ENCODE results near the gene MAPK13.

The MAPK13 gene

DNA sequence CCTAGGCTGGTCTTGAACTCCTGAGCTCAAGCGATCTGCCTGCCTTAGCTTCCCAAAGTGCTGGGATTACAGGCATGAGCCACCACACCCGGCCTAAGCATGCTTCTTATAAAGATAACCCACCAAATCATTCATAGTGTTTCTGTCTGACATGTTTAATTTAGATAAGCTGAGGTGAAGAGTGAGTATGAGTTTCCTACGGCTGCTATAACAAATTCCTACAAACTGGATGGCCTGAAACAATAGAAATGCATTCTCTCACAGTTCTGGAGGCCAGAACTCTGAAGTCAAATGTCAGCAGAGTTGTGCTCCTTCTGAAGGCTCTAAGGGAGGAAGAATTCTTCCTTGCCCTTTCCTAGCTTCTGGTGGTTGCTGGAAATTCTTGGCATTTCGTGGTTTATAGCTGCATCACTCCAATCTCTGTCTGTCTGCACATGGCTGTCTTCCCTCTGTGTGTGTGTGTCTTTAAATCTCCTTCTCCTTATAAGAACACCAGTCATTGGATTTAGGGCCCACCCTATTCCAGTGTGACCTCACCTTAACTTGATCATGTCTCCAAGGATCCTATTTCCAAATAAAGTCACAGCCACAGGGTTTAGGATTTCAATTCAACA lies 29.9 kb downstream of the MAPK13 start:
- no peak for DNase-seq

DNA sequence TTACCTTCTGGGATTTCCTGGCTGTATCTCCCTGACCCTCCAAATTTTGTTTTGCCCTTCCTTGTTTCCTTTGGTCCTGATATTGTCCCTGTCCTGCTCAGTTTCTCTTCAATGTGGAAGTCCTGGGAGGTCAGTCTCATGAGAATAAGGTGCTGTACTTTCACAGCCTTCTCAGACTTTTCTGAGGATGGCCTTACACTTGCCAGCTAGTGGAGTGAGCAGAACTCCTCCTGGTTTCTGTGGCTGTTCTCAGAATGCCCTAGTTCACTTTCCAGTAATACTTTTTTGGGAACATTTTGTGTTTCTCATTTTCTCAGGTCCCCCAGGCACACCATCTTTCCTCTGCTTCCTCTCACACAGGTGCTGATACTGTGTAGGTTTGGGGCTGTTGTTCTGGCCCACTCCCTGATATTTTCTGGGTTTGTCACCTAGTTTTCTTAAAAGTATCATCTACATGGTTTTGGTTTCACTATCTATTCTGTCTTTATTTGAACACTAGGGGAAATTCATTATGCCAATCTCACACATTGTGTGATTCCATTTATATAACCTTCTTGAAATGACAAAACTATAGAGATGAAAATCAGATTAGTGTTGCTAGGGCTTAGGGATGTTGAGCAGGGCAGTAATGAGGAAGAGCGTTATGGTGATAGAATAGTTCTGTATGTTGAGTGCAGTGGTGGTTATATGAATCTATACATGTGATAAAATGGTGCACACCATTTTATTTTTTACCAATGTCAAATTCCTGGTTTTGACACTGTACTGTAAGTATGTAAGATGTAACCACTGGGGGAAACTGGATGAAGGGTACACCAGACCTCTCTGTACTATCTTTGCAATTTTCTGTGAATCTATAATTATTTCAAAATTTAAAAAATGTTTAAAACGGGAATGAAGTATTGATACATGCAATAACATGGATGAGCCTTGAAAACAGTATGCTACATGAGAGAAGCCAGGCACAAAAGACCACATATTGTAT lies 39.0 kb downstream of the MAPK13 start:
- no peak for DNase-seq

DNA sequence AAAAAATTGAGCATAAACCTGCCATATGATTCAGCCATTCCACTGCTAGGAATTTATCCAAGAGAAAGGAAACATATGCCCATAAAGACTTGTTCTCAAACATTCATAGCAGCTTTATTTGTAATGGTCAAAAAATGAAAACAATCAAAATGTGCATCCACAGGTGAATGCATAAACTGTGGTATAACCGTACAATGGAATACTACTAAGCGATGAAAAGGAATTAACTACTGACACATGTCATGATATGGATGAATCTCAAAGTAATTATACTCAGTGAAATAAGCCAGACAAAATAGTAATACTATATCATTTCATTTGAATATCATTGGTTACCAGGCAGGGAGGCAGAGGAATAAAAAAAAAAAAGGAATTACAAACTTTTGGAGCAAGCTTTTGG lies 40.4 kb downstream of the MAPK13 start:
- no peak for DNase-seq

DNA sequence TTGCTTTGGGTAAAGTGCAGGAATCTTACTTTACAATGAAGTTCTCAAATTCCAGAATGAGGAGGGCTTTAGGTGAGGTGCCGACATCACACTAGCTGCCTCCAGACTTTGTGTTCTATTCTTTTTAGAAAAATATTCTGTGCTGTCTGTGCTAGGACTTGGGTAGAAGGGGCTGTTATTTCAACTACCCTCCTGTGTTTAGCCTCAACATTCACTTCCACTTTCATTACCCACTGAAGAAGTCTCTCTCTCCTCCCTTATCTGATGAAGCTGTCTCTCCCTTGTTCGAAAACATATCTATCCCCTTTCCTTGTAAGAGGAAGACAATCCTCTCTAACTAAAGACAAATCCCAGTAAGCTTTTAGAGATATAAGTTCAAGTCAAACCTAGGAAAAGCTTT lies 41.3 kb downstream of the MAPK13 start:
- DNase-seq, result no peak

DNA sequence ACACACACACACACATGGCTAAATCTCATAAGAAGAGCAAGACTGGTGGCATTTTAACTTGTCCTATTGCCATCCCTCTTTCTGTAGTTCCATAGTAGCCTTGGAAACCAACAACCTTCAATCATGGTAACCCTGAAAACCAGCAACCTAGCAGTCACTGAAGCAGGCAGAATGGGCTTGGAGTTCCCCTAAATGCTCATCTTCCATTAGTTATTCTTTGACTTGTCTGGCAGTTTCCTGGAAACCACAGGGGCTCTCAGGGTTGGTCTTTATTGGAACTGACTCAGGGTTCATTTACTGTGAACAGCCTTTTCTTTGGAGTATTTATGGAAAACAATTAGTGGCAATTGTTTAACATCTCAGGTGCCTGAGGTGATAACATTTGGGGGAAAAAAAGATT lies 46.9 kb downstream of the MAPK13 start:
- no peak for DNase-seq

DNA sequence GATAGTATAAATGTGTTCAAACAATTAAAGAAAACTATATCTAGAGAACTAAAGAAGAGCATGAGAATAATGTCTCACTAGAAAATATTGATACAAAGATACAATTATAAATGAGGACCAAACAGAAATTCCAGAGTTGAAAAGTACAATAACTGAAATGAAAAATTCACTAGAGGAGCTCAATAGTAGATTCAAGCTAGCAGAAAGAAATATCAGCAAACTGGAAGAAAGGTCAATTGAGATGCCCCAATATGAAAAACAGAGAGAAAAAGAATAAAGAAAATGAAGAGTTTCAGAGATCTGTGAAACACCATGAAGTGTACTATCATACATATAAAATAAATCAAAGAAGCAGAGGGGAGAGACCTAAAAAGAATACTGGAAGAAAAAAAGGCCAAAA lies 48.2 kb downstream of the MAPK13 start:
- DNase-seq, result no peak

DNA sequence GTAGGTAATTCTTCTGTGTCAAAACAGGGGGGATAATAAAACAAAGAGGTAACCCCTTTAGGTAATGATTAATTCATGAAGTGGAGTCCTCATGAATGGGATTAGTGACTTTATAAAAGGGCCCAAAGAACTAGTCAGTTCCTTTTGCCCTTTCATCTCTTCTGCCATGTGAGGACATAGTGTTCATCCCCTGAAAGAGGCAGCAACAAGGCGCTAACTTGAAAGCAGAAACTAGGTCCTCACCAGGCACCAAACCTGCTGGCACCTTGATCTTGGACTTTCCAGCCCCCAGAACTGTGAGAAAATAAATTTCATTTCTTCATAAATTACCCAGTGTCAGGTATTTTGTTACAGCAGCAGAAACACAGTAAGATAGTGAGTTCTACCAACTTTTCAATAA lies 49.8 kb downstream of the MAPK13 start:
- DNase-seq, result no peak

DNA sequence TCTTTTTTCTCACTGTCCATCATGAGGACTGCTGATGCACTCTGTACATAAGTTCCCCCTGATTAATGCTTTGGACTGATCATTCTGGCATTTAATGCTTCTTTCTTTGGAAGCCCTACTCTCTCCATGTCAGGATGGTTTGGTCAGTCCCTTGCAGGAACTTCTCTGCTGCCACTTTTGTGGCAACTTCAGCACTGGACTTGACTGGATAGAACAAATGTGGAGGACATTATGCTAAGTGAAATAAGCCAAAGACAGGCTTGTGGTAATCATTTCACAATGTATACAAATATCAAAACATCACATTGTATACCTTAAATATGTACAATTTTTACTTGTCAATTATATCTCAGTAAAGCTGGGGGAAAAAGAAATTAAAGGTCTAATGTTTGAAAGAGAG lies 54.0 kb downstream of the MAPK13 start:
- no peak for DNase-seq

DNA sequence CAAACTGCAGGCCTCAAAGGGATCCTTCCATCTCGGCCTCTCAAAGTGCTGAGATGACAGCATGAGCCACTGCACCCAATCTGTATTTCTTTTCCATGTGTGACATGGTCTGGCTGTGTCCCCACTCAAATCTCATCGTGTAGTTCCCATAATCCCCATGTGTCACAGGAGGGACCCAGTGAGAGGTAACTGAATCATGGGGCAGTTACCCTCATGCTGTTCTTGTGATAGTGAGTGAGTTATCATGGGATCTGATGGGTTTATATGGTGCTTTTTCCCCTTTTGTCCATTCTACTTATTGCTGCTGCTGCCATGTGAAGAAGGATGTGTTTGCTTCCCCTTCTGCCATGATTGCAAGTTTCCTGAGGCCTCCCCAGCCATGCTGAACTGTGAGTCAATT lies 55.9 kb downstream of the MAPK13 start:
- no peak for DNase-seq

DNA sequence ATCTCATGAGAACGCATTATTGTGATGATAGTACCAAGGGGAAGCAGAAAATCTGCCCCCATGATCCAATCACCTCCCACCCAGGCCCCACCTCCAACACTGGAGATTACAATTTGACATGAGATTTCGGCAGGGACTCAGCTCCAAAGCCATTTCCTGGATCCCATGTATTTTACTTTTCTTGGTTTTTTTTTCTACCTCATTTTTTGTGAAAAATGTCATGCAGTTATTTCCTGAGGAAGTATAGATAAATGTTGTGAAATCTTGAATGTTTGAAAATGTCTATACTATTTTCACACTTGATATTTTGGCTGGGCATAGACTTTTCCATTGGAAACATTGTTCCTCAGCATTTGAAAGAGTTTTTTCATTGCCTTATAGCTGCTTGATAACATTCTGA lies 57.1 kb downstream of the MAPK13 start:
- DNase-seq, result no peak

Data from NCI-H524 (cell line).